ENCODE results near the gene MYL10. TPM values are rescaled to one million over a fixed set of nuclear protein-coding genes. Genes with fewer than 3 reads are reported as not detected.

Gene MYL10
- total and polyA plus RNA-seq, 2 experiments from 2014 or later, result 1.3 TPM; not detected in 1

DNA sequence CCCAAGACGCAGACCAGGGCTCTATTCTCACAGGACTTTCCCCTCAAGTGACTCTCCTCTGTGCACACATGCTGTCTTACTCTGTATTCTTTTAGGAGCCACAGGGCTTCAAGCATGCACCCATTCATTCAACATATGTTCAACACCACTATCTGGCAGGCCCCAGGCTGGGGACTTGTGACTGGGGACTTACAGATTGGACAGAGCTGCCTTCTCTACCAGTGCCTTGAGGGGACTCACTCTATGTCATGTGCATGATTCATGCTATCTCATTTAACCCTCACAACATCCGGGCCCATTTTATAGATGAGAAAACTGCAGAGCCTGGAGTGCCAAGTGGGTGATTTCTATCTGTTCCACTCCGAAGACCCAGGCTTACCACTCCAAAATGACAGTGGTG lies 34.3 kb downstream of the MYL10 start (continued):
- TF ChIP-seq ZNF462 (CRISPR knock-in tag; IDR thresholded peaks at IDR 0.05), result no peak
- no peak for TF ChIP-seq STAT1 (IDR thresholded peaks at IDR 0.05; ENCODE audit: unreplicated experiment)
- no peak for TF ChIP-seq NANOG (IDR thresholded peaks at IDR 0.05; ENCODE audit: borderline replicate concordance)
- TF ChIP-seq JUNB (IDR thresholded peaks at IDR 0.05; ENCODE audit: unreplicated experiment), result no peak

GRCh38 chr7:101593556-101593955 lies 35.5 kb downstream of the MYL10 start:
- Mint-ChIP-seq H3K36me3 (ENCODE audit: low read depth) (no peaks in the 10 kb centered on the region), H3K9me3 (no peaks in the 10 kb centered on the region), H3K27ac (no peak overlapping the region), H3K4me1 (no peaks in the 10 kb centered on the region), H3K4me3 (no peak overlapping the region), H3K27me3 (ENCODE audit: insufficient read depth, low read depth, poor library complexity) (peaks cover 3% of the 10 kb centered on the region)
- no peak for DNase-seq (ENCODE audit: low spot score)
- no peaks in the 10 kb centered on the region for H3K79me2 ChIP-seq (replicated peaks; ENCODE audit: insufficient read depth)
- TF ChIP-seq ZNF331 (CRISPR knock-in tag; IDR thresholded peaks at IDR 0.05; ENCODE audit: low read depth) (no peak), EZH2phosphoT487 (IDR thresholded peaks at IDR 0.05; ENCODE audit: unreplicated experiment) (no peak), STAT1 (IDR thresholded peaks at IDR 0.05; ENCODE audit: unreplicated experiment) (no peak), JUNB (IDR thresholded peaks at IDR 0.05; ENCODE audit: unreplicated experiment) (no peak), ZNF462 (CRISPR knock-in tag; IDR thresholded peaks at IDR 0.05) (no peak)
- TF ChIP-seq, protein P1, sequence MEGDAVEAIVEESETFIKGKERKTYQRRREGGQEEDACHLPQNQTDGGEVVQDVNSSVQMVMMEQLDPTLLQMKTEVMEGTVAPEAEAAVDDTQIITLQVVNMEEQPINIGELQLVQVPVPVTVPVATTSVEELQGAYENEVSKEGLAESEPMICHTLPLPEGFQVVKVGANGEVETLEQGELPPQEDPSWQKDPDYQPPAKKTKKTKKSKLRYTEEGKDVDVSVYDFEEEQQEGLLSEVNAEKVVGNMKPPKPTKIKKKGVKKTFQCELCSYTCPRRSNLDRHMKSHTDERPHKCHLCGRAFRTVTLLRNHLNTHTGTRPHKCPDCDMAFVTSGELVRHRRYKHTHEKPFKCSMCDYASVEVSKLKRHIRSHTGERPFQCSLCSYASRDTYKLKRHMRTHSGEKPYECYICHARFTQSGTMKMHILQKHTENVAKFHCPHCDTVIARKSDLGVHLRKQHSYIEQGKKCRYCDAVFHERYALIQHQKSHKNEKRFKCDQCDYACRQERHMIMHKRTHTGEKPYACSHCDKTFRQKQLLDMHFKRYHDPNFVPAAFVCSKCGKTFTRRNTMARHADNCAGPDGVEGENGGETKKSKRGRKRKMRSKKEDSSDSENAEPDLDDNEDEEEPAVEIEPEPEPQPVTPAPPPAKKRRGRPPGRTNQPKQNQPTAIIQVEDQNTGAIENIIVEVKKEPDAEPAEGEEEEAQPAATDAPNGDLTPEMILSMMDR (conservative IDR thresholded peaks at IDR 0.05; ENCODE audit: low read depth in 2 of 2), result no peak
- no peaks in the 10 kb centered on the region for H3K36me3 ChIP-seq (ENCODE audit: insufficient read depth)
- no peaks in the 10 kb centered on the region for H3K4me1 ChIP-seq (ENCODE audit: insufficient read depth)
- no peak overlapping the region for H3K27ac ChIP-seq (ENCODE audit: low read depth)
- no peaks in the 10 kb centered on the region for H3F3A ChIP-seq (replicated peaks; ENCODE audit: low read depth)
- no peak overlapping the region for H3K4me3 ChIP-seq
- no peaks in the 10 kb centered on the region for H4K20me1 ChIP-seq (replicated peaks; ENCODE audit: insufficient read depth)
- no peak overlapping the region for H2AFZ ChIP-seq
- no peaks in the 10 kb centered on the region for H3K27me3 ChIP-seq (ENCODE audit: insufficient read depth)
- no peaks in the 10 kb centered on the region for H3K9me2 ChIP-seq (ENCODE audit: insufficient read depth)
- no peak overlapping the region for H3K4me2 ChIP-seq
- ATAC-seq, result no peak

Data from GM23338 (cell line).